A549 treated with AZD2906 at 1 μM for 4 hours (cell line): ENCODE data around the gene TEX35. TPM values are rescaled to one million over a fixed set of nuclear protein-coding genes. Genes with fewer than 3 reads are reported as not detected.

Experiments
- total RNA-seq: library from RNA; stranded (reverse); fragments of 200-300 nt; extraction: Qiagen RNA extraction; gene quantifications from 5 replicates; pipeline ENCODE4 v1.2.3, GENCODE V29; 2022

TEX35 gene
- total RNA-seq: 0.09 TPM in 1 of 5 replicates, not detected in the others

GRCh38 chr1:178512566-178513277 is at the start of gene TEX35:
TSS of gene TEX35 (plus strand) at chr1:178513109. CDS start at chr1:178513189, 80 bp downstream.

DNA sequence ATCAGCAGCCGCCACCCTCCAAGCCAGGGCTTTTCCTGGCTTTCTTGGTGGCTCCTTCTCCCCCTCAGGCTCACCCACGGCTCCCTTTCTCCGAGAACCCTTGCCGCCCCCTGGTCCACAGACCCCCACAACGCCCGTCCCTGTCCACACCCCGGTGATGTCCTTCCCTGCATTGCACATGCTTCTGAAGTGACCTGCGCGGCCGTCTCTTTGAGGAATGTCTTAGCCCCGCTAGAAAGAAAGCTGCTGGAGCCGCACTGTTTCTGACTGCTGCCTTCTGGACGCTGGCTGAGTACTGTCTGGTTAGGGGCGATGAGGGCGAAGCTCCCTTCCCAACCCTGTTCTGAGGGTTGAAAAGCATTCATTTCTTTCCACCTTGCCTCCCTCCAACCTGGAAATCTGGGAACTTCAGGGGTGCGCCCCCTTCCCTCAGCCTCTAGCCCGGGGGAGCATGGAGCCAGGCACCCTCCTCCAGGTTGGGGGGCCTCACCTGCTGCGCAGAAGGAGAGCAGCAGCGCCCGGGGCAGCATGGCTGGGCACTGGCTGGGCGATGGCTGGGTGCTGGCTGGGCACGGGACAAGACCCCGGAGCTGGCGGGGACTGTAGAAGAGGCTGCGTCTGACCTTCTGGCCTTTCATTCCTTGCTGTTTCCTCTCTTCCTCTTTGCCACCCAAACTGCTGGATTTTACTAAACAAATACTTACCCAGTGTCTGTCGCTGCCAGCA is 16.3 kb upstream of the TEX35 start, which contains the start of gene CLEC20A:
TSS of gene CLEC20A (minus strand) at position 555 of the 726 bp plus-strand sequence. CDS start at position 530, 25 bp downstream.

Other genes with a start within 250 kb of the TEX35 start
- not detected in 5 replicates for gene CLEC20A, start 16.1 kb upstream of the TEX35 start, total RNA-seq
- gene RALGPS2, start 212.1 kb downstream of the TEX35 start, total RNA-seq: 13.9 to 26.8 TPM (median 24.0 TPM) in 5 replicates